Adrenal gland (tissue), 12 donors: ENCODE results near the gene MGST2. TPM values are rescaled to one million over a fixed set of nuclear protein-coding genes. Genes with fewer than 3 reads are reported as not detected.
"Not testable (repeated sequence)": the region's sequence is repeated elsewhere in the genome, so short reads cannot be mapped to it uniquely, and the experiment has no call there.

Experiments used
- DNase-seq, 7 donors: peaks; one replicate each; pipeline ENCODE4 v3.0.0-alpha.2; 2019 to 2020
- H3K27ac ChIP-seq, 5 donors: fragments of 200-600 bp; sonication (generic) in 4 of 5; 1 replicate in 3 of 5; 2 replicates in 2 of 5; pipeline versions ENCODE4 v1.5.1 to v1.8.0; 2016 to 2020; ENCODE audit warnings: mild to moderate bottlenecking in 1 of 5
- H3K27me3 ChIP-seq: fragments of 200-600 bp; 2 replicates; pipeline ENCODE4 v1.8.0; 2021
- H3K36me3 ChIP-seq, 2 donors: fragments of 200-600 bp; replicated peaks in 1 of 2; 1 replicate in 1 of 2; 2 replicates in 1 of 2; pipeline versions ENCODE4 v1.5.1 to v1.8.0; 2018 to 2022
- H3K4me1 ChIP-seq, 2 donors: fragments of 200-600 bp; replicated peaks in 1 of 2; 1 replicate in 1 of 2; 2 replicates in 1 of 2; pipeline versions ENCODE4 v1.5.1 to v1.8.0; 2018 to 2021
- H3K4me3 ChIP-seq, 4 donors: fragments of 200-600 bp; sonication (generic) in 3 of 4; one replicate each; pipeline ENCODE4 v1.5.1; 2016 to 2018
- H3K9me3 ChIP-seq, 3 donors: fragments of 200-600 bp; sonication (generic) in 1 of 3; replicated peaks in 1 of 3; 1 replicate in 2 of 3; 2 replicates in 1 of 3; pipeline versions ENCODE4 v1.5.1 to v1.8.0; 2016 to 2021
- POLR2A ChIP-seq, 2 donors: fragments of 450-650 bp; IDR thresholded peaks; one replicate each; pipeline ENCODE4 v1.6.1; 2017; ENCODE audit warnings: antibody characterized with exemption in 2 of 2, mild to moderate bottlenecking in 2 of 2, moderate library complexity in 1 of 2
- WGBS, 4 donors: extraction: QIAGEN DNeasy Blood & Tissue Kit in 2 of 4; methylation state at CpG; one replicate each; pipeline versions ENCODE4 v1.1.5 to v1.1.7; 2013 to 2017; 5-methylcytosine and 5-hydroxymethylcytosine counted together
- intact Hi-C, 2 donors: fragments of 100-400 bp; cut with DNase I; formaldehyde crosslinking; loops; one replicate each; pipeline versions ENCODE4 v1.14.1 to v1.15.0; 2022 to 2023
- polyA plus RNA-seq, 3 donors: library from polyadenylated mRNA; stranded (reverse); fragments of 200-250 nt in 2 of 3; fragments of 350-450 nt in 1 of 3; fragmentation: Illumina TruSeq in 1 of 3; extraction: RNeasy Lipid Tissue Mini Kit (QIAGEN cat#74804) in 1 of 3; gene quantifications; one replicate each; pipeline ENCODE4 v1.2.3, GENCODE V29; 2013 to 2014
- total RNA-seq, 9 donors: library from RNA; depleted of rRNA in 4 of 9; stranded (reverse); fragments of >200 nt in 4 of 9; fragments of 120-200 nt in 1 of 9; fragmentation: NEBNext Ultra II Directional in 1 of 9; extraction: Animal tissue kit (Norgen Biotek cat#: 25700) in 1 of 9; gene quantifications; one replicate each; pipeline versions ENCODE4 v1.1.0 to v1.2.4, GENCODE V29; 2013 to 2023
- TF ChIP-seq, protein P1 (sequence below), 6 experiments: fragments of 450-650 bp in 4 of 6; fragments of 200-600 bp in 2 of 6; sonication (generic) in 1 of 6; IDR thresholded peaks; 1 replicate in 5 of 6; 2 replicates in 1 of 6; pipeline versions ENCODE4 v1.5.1 to v1.8.0; 2016 to 2021; ENCODE audit warnings: antibody characterized with exemption in 6 of 6, mild to moderate bottlenecking in 2 of 6, moderate library complexity in 1 of 6
- donor health status: healthy with polysubstance abuse.
- donor health status: Bipolar disorder and iron deficiency.
- donor health status: DM: yes; HTN: yes; CAD: no.
- donor health status: DM: no; HTN: no; CAD: no.
- donor health status: DM: no; HTN: no; CAD: no.
- donor health status: DM: yes; HTN: yes; CAD: no.

MGST2 gene
- total and polyA plus RNA-seq, 12 donors = 95.5 to 271 (median 134) TPM

DNA sequence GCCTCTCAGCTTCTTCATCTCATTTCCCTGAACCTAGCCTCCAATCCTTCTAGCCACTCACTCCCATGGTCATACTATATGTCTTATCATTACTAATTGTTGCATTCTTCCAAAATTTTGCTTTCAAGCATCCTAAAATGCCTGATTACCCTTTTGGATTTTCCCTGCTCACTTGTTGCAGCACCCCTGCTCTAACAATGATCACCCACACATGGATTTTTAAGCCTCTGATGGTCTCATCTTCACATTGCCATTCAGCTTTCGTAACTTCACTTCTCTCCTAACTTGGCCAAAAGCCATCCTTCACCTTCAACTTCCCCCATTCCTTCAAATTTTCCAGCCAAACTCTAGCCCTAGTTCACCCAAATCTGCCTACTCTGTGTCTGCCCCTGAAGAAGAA, 33.8 kb upstream of the MGST2 start:
- Histone ChIP-seq H3K4me3 (no peak overlapping the region), H3K36me3 (no peaks in the 10 kb centered on the region), H3K4me1 (no peaks in the 10 kb centered on the region), H3K27me3 (no peaks in the 10 kb centered on the region), H3K9me3 (no peaks in the 10 kb centered on the region), H3K27ac (no peak overlapping the region)
- DNase-seq = no peak
- TF ChIP-seq, protein P1, sequence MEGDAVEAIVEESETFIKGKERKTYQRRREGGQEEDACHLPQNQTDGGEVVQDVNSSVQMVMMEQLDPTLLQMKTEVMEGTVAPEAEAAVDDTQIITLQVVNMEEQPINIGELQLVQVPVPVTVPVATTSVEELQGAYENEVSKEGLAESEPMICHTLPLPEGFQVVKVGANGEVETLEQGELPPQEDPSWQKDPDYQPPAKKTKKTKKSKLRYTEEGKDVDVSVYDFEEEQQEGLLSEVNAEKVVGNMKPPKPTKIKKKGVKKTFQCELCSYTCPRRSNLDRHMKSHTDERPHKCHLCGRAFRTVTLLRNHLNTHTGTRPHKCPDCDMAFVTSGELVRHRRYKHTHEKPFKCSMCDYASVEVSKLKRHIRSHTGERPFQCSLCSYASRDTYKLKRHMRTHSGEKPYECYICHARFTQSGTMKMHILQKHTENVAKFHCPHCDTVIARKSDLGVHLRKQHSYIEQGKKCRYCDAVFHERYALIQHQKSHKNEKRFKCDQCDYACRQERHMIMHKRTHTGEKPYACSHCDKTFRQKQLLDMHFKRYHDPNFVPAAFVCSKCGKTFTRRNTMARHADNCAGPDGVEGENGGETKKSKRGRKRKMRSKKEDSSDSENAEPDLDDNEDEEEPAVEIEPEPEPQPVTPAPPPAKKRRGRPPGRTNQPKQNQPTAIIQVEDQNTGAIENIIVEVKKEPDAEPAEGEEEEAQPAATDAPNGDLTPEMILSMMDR (IDR thresholded peaks at IDR 0.05) = no peak
- TF ChIP-seq POLR2A (IDR thresholded peaks at IDR 0.05) = no peak
- intact Hi-C loops = no loop called here
- WGBS, 4 donors = 86 to 91% (median 89%) methylated on average over 1 of the region's 1 CpG

DNA sequence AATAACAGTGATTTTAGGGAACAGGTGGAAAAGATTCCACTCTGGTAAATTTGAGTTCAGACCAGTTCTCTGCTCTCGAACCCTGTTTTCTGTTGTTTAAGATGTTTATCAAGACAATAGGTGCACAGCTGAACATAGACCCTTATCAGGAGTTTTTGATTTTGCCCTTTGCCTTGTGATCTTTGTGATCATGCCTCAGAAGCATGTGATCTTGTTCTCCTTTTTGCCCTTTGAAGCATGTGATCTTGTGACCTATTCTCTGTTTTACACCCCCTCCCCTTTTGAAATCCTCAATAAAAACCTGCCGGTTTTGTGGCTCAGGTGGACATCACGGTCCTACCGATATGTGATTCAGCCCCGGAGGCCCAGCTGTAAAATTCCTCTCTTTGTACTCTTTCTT, 32.9 kb upstream of the MGST2 start:
- H3K27ac ChIP-seq, H3K27me3 ChIP-seq, H3K4me1 ChIP-seq, H3K4me3 ChIP-seq, H3K9me3 ChIP-seq, H3K36me3 ChIP-seq, intact Hi-C loops, DNase-seq: not testable (repeated sequence)
- WGBS, 4 donors = 84 to 88% (median 85%) methylated on average over 5 of the region's 5 CpGs

DNA sequence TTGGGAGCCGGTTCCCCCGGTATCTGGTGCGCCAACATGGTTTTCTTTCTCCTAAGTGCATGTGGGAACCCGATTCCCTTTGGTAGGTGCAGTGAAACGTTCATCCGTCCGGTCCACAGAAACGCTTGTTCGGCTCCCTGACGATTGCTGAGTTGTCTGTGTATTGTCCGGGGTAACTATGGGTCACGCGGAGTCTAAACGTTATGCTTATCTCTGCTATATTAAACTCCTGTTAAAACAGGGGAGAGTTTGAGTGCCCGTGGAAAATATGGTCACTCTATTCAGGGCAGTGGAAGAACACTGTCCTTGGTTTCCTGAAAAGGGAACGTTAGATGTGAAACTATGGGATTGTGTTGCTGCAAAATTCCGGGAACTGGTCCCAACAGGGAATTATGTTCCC, 32.4 kb upstream of the MGST2 start:
- peak in 2 of 7 donors; percentile 15 to 16 for DNase-seq
- intact Hi-C loops = no loop called here
- Histone ChIP-seq H3K36me3 (no peaks in the 10 kb centered on the region), H3K9me3 (no peaks in the 10 kb centered on the region), H3K4me1 (no peaks in the 10 kb centered on the region), H3K4me3 (peak overlapping the region in 1 of 4 donors; percentile 33), H3K27me3 (no peaks in the 10 kb centered on the region), H3K27ac (peak overlapping the region in 1 of 5 donors; percentile 41)
- 73 to 77% (median 75%) methylated on average over 17 of the region's 17 CpGs for WGBS, 4 donors
- TF ChIP-seq, protein P1 (IDR thresholded peaks at IDR 0.05) = no peak
- TF ChIP-seq POLR2A (IDR thresholded peaks at IDR 0.05) = no peak

DNA sequence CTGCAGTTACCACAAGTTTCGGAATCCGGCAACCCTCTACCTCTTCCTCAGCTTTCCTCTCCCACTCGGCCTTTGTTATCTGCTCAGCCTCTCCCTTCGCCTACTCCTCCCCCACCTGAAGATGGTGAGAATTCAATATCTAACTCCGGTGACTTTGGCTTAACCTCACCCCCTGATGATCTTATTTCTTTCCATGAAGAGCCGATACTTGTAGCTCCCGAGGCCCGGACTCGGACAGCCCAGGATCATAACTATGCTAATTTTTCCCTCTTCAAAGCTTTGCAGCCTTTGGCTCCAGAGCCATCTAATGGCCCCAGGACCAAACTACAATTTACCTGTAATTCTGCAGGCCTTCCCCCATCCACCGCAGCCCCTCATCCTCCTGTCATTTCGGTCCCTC, 32.0 kb upstream of the MGST2 start:
- TF ChIP-seq POLR2A (IDR thresholded peaks at IDR 0.05) = no peak
- TF ChIP-seq, protein P1 (IDR thresholded peaks at IDR 0.05) = peak; percentile 35 to 72 (median 61)
- Histone ChIP-seq H3K4me1 (no peaks in the 10 kb centered on the region), H3K4me3 (peak overlapping the region in 1 of 4 donors; percentile 33), H3K9me3 (no peaks in the 10 kb centered on the region), H3K27me3 (no peaks in the 10 kb centered on the region), H3K36me3 (no peaks in the 10 kb centered on the region), H3K27ac (peak overlapping the region in 1 of 5 donors; percentile 41)
- intact Hi-C loops = no loop called here
- 26 to 40% (median 37%) methylated on average over 11 of the region's 11 CpGs for WGBS, 4 donors
- peak; percentile 29 to 65 (median 54) for DNase-seq

DNA sequence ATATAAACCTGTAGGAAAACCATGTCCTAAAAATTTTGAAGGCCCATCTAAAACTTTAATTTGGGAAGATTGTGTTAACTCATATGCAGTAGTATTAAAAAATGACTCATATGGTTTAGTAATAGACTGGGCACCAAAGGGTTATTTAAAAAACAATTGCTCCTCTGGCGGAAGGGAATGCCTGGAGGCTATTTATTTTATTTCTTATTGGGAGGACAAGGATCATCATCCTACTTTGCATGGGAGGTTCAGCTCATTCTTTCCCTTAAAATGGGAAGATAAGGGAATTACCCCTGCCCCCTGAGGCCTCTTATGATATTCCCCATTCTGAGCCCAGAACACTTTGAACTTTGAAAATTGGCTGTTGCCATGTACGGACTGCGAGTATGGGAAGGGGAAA, 29.7 kb upstream of the MGST2 start:
- DNase-seq = no peak
- Histone ChIP-seq H3K4me3 (no peak overlapping the region), H3K36me3 (no peaks in the 10 kb centered on the region), H3K4me1 (no peaks in the 10 kb centered on the region), H3K27ac (no peak overlapping the region), H3K27me3 (no peaks in the 10 kb centered on the region), H3K9me3 (no peaks in the 10 kb centered on the region)
- 62 to 75% (median 69%) methylated on average over 3 of the region's 3 CpGs for WGBS, 4 donors
- intact Hi-C loops = no loop called here
- TF ChIP-seq, protein P1 (IDR thresholded peaks at IDR 0.05) = no peak
- TF ChIP-seq POLR2A (IDR thresholded peaks at IDR 0.05) = no peak

DNA sequence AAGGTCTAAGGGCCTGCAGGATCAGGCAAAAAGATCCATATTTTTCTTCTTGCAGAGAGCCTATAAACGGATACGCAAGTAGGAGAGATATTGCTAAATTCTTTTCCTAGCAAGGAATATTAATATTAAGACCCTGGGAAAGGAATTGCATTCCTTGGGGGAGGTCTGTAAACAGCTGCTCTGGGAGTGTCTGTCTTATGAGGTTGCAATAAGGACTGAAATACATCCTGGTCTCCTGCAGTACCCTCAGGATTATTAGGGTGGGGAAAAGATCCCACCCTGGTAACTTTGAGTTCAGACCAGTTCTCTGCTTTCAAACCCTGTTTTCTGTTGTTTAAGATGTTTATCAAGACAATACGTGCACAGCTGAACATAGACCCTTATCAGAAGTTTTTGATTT, 27.3 kb upstream of the MGST2 start:
- H3K4me3 ChIP-seq, DNase-seq, H3K4me1 ChIP-seq, H3K27ac ChIP-seq, H3K27me3 ChIP-seq, H3K36me3 ChIP-seq, intact Hi-C loops, H3K9me3 ChIP-seq: not testable (repeated sequence)
- WGBS, 4 donors = 55 to 93% (median 91%) methylated on average over 3 of the region's 3 CpGs
